CD4-positive, alpha-beta T cell treated with Interleukin-6 at 100 ng/mL for 8 hours (primary cell): ENCODE data around the gene SLC46A3.

Experiments used
- DNase-seq: peaks from one replicate; pipeline ENCODE4 v3.0.0-alpha.2; 2020; ENCODE audit warnings: mixed read lengths, low spot score

Gene SLC46A3

DNA sequence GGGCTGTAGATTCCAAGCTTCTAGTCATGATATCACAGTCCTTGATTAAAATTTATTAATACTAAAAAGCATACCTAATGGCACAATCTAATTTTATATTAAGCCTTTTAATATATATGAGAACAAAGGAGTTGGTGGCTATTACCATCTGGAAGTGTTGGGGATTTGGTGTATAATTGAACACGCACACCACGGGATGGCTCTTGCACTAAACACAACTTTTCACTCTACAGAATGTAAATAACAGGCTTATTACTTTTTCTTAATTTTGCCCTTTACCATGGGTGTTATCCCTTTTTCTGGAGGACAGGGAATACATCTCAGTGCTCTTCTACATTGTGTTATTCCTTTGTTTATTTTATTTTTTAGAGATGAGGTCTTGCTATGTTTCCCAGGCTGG, 38.2 kb downstream of the SLC46A3 start:
- DNase-seq, result no peak

DNA sequence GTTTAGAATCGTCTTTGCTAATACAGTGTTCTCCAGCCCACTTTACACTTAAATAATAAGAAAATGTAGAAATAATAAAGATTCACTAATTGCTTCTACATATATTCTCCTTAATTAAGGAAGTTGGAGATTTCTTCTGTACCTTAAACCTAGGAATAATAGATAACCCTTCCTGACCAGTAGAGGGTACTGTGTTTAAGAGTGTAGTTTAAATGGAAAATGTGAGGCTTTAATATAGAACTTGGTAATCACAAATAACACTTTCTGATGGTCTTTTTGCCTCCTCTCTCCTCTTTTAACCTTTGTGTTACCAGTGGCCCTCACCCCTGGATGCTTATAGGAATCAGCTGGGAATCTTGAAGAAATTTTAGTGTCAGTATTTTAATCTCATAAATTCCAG, 39.1 kb downstream of the SLC46A3 start:
- no peak for DNase-seq

DNA sequence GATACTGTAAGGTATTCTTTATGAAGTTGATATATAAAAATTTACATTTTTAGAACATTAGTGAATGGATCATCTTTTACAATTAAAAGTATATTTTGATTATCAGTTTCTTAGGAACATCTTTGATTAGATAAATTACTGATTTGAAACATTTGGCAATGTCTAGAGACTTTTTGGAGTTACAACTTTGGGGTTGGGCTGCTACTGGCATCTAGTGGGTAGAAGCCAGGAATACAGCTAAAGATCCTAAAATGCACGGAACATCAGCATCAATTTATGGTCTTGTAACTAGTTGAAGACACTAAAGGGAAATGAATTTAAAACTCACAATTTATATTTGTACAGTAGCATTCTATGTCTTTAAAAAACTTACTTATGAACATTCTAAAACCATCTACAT, 40.0 kb downstream of the SLC46A3 start:
- DNase-seq, result no peak

DNA sequence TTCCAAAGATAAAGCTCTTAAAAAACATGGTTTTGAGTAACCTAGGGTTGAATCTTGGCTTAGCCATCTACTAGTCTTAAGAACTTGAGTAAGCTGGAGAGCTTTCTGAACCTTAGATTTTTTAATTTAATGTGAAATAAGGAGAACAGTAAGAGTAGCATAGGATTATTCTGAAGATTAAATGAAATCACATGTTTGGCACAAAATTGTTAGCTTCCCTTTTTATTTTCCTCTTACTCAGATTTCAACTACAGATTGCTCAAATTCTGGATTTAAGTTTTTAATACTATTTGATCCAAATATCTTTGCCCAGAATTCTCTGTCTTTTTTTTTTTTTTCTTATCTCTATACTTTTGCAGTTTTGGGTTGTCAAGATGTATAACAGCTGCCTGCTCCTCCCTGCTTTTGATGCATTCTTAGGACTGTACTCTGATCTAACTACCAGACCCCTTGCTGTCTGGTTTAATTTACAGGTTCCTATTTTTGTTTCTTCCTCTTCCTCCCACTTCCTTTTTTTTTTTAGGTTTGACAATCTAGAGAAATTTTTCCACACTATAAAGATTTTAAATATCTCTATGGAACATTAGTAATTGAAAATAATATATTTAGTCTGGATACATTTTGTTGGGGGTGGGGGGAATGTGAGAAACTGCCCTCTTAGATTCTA, 47.5 kb downstream of the SLC46A3 start:
- DNase-seq, result no peak

DNA sequence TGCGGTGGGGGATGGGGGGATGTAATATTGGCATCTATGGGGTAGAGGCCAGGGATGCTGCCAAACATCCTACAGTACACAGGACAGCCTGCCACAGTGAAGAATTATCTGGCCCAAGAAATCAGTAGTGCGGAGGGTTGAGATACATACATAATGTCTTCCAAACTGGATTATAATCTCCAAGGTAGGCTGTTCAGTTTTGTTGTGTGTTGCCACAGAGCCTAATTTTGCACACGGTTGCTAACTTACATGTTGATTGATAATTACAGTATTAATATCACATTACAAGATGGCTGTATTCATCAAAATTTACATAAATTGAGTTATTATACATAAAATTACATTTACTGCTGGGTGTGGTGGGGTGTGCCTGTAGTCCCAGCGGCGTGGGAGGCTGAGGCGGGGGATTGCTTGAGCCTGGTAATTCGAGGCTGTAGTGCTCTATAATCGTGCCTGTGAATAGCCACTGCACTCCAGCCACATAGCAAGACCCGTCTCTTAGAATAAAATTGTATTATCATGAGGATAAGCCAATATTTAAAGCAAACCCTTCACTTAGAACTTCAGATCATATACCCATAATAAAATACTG, 51.8 kb downstream of the SLC46A3 start:
- no peak for DNase-seq

DNA sequence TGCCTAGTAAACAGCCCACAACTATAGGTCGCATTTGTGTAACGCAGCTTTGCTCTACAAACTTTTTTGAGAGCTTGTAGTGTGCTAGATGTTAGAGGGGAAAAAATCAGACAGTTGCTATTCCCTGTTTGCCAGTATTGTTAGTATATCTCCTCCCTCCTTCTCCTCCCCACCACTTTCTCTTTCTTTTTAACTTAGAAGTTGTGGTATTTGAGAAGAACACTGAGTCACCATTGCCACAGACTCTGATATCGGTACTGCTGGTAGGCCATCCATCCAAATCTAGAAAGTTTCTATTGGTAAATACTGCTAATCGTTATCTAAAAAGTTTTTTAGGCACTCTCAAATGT, 59.2 kb downstream of the SLC46A3 start:
- peak; percentile 26 for DNase-seq

DNA sequence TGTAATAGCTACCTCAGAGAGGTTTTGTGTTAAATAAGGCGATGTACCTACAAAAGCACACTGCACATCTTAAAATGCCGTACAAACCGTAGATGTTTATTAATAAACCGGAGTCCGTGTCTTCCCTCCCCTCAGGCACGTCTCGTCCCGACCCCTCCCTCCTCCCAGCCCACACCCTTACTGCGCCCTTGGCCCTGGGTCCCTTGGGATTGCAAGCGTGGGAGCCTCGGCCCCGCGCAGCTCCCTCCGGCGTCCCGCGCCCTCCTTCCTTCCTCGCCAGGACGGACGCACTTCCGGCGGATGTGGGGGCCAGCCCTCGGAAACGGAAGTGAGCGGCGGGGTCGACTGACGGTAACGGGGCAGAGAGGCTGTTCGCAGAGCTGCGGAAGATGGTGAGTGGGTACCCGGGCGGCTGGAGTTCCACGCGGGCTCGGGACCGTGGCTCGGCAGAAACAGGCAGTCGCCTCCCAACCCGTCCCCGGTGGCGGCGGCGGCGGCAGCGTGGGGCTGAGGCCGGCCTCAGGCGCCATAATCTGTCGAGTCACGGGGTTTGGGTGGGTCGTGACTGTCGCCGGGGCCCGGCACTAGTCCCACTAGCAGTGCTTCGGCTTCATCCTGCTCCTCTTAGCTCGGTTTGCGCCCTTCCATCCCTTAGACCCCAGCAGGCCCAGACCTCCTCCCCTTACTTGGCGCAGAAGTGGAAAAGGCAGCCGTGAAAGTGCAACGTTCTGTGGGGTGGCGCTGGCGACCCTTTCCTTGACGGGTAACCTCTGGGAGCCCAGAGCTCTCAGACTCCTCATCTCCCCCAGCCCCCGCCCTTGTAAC, 59.8 kb downstream of the SLC46A3 start, which contains the start of gene POMP:
TSS of gene POMP (plus strand) at position 335 of the 825 bp plus-strand sequence. CDS start at position 390, 55 bp downstream.
- DNase-seq, result peak; percentile 88

DNA sequence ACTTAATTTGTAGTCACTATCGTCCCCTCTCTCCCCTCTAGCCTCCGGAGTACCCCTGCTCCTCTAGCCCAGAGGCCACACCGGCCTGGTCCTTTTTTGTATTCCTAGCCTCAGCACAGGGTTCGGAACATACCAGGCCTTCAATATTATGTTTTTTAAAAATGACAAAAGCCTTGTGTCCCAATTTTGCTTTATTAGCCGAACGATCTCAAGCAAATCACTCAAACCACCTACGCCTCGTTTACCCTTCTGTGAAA, 60.3 kb downstream of the SLC46A3 start:
- no peak for DNase-seq

DNA sequence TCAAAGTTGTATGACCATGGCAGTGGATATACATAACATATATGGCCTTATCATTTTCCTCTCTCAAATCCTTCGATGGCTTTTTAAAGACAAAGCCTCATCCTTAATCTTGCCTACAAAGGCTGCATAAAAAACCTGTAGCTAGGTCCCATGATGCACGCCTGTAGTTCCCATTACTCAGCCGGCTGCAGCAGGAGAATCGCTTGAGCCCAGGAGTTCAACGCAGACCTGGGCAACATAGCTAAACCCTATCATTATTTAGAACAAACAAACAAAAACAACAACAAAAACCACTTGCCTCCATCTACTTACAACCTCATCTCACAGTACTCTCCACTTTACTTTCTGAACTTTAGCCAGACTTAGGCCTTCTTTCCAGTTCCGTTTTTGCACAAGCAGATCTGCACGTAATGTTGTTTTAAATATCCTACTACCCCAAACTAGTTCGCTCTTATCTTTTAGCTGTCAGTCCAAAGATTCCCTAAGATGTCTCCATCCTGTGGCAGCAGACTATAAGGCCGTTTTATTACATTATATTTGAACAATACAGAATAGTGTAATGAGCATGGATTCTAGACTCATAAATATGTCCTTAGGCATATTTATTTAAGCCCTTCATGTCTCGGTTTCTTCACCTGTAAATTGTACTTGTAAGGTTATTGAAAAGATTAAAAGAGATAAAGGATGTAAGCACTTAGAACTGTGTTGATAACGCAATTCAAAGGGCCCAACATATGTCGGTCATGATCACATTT, 60.8 kb downstream of the SLC46A3 start:
- no peak for DNase-seq

DNA sequence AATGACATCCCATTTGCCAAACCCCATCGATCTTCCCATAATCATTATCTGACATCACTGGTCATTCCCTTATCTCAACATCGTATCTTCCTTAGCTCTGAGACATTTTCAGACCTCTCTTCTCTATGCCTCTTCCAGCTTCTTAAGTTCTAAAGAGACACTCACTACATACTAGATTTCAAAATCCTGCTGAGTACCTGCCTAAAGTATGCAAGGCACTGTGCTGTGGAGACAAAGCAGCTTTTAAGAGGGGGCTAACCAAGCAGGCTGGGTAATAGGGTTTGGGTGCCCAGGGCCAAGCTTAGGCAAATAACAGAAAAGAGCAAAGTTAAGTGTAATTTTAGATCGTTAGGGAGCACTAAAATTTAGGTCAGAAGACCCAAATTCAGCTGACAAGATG, 63.2 kb downstream of the SLC46A3 start:
- DNase-seq, result no peak

DNA sequence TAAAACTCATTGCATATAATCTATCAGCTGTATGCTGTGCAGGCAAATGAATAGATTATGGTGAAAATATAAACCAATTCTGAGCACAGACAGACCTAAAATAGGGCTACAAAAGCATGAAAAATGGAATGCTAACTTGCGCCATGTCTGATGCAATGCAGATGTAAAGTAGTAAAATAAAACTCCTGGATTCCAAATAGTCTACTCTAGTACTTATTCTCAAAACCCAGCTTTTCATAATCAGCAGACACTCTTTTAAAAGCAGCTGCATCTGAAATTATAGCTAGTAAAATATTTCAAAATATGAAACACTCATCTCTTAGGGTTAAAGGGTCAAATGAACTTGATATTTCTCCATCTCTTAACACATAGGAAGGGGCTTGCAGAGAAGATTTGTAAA, 64.5 kb downstream of the SLC46A3 start:
- no peak for DNase-seq

DNA sequence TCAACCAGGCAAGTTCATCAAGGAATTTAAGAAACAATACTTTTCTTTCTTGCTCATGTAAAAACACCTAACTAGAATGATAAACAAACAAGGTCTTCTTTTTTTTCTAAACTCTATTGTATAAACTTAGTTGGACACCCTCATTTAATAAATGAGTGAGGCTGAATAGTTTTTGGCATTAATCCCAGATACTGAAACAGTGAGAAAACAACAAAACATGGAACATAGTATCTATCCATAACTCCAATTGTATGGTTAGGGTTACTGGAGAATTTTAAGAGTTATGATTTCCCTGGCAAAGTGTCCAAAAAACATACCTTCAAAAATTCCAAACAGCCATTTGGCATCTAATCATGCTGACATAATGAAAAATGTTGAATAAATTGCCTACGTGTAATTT, 65.7 kb downstream of the SLC46A3 start:
- no peak for DNase-seq

DNA sequence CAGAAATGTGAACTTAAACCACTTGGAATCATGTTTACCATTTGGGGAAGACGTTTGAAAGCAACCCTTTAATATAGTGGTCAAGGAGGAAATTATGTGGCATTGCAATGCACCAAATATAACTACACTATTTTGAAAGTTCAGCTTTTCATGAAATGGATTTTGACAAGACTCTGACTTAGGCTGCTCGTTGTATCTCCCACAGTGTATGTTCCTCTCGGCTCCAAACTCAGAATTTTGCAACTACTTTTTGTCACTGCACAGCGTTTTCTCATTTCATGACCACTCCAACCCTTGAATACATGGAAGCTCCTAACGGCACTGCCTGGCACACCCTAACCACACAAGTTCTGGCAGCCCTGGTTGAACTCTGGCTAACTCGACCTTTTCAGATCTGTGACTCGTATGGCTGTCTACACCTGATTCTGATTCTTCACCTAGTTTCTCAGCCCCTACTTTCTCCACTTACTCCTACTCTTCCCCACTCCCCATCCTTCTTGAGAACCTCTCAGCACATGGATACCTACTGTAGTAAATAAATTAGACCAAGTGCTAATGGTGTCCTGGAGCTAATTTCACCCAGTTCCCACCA, 66.9 kb downstream of the SLC46A3 start:
- no peak for DNase-seq

DNA sequence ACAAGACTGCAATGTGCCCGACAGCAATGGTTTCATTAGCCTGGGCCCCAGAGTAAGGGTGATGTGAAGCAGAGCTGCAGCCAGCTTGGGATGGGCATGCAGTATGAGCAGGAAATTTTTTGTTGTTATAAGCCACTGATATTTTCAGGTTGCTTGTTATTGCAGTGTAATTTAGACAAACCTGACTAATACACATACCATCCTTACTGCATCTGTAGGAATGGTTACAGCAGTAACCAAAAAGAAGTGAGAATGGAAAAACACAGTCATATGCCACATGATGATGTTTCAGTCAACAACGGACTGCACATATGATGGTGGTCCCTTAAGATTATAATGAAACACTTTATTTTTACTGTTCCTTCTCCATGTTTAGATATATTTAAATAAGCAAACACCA, 68.5 kb downstream of the SLC46A3 start:
- DNase-seq, result no peak
